ENCODE data around the gene LYRM1.

Gene LYRM1

GRCh38 chr16:20865420-20866131, 35.0 kb upstream of the LYRM1 start:
- H3K9me3 ChIP-seq (ENCODE audit: insufficient read depth, low read length), result no peaks in the 10 kb centered on the region
- no peak overlapping the region for H3K4me2 ChIP-seq (ENCODE audit: low read depth, low read length, poor library complexity, severe bottlenecking)
- TF ChIP-seq CTCF (IDR thresholded peaks at IDR 0.05; ENCODE audit: insufficient read depth, low read length, poor library complexity, severe bottlenecking), result no peak
- no peak for TF ChIP-seq EZH2phosphoT487 (conservative IDR thresholded peaks at IDR 0.05; ENCODE audit: low read length)
- H3K27me3 ChIP-seq (ENCODE audit: low read length), result no peaks in the 10 kb centered on the region
- H3K79me2 ChIP-seq (ENCODE audit: insufficient read depth, low read length), result no peaks in the 10 kb centered on the region; the same call in 1 of the 2 replicates
- no peaks in the 10 kb centered on the region for H3K36me3 ChIP-seq (ENCODE audit: low read length)
- no peaks in the 10 kb centered on the region for H4K20me1 ChIP-seq (ENCODE audit: low read depth, low read length)
- no peak overlapping the region for H2AFZ ChIP-seq (ENCODE audit: low read depth, low read length, severe bottlenecking)
- no peak overlapping the region for H3K4me3 ChIP-seq (ENCODE audit: insufficient read depth, low read length, poor library complexity, severe bottlenecking)
- no peaks in the 10 kb centered on the region for H3F3A ChIP-seq (ENCODE audit: insufficient read depth)
- no peak overlapping the region for H3K27ac ChIP-seq (ENCODE audit: low read depth, low read length)
- H3K9ac ChIP-seq (ENCODE audit: low read length), result no peak overlapping the region
- H3K9me2 ChIP-seq (replicated peaks; ENCODE audit: insufficient read depth, low read length), result no peaks in the 10 kb centered on the region

DNA sequence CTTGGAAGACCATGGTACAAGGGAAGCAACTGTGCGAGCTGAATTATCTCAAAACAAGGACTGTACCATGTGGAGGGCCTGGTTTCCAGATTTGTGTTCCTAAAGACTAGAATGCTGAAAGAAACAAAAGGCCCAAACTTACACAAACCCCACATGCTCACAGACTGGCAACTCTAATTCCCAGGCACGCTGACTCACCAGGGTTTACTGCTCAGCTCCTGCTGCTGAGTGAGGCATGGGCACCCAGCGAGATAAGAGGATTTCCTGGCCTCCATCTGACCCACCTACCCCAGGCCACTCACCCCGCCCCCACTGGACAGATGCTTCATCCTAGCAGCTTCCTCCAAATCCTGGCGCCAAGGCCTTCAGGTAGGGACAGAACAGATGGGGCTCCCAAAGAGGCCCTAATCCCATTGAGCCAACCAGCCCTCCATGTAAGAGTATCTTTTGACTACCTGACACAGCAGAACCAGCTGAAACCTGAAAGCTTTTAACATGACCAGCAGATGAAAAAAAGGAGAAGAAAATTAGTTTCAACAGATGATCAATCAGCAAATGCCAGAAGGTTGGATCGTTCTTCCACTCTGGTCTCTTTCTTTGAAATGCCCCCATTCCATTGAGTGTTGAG, 34.3 kb upstream of the LYRM1 start:
- no peak overlapping the region for H3K27ac ChIP-seq (ENCODE audit: low read depth, low read length)
- H3K79me2 ChIP-seq (ENCODE audit: insufficient read depth, low read length), result no peaks in the 10 kb centered on the region; the same call in 1 of the 2 replicates
- no peak overlapping the region for H3K4me3 ChIP-seq (ENCODE audit: insufficient read depth, low read length, poor library complexity, severe bottlenecking)
- H3K27me3 ChIP-seq (ENCODE audit: low read length), result no peaks in the 10 kb centered on the region
- TF ChIP-seq CTCF (IDR thresholded peaks at IDR 0.05; ENCODE audit: insufficient read depth, low read length, poor library complexity, severe bottlenecking), result no peak
- no peak for TF ChIP-seq EZH2phosphoT487 (conservative IDR thresholded peaks at IDR 0.05; ENCODE audit: low read length)
- no peak overlapping the region for H2AFZ ChIP-seq (ENCODE audit: low read depth, low read length, severe bottlenecking)
- no peaks in the 10 kb centered on the region for H3K36me3 ChIP-seq (ENCODE audit: low read length)
- H3K9me2 ChIP-seq (replicated peaks; ENCODE audit: insufficient read depth, low read length), result no peaks in the 10 kb centered on the region
- no peak overlapping the region for H3K4me2 ChIP-seq (ENCODE audit: low read depth, low read length, poor library complexity, severe bottlenecking)
- H3F3A ChIP-seq (ENCODE audit: insufficient read depth), result no peaks in the 10 kb centered on the region
- no peaks in the 10 kb centered on the region for H4K20me1 ChIP-seq (ENCODE audit: low read depth, low read length)
- H3K9ac ChIP-seq (ENCODE audit: low read length), result no peak overlapping the region
- no peaks in the 10 kb centered on the region for H3K9me3 ChIP-seq (ENCODE audit: insufficient read depth, low read length)

- Histone ChIP-seq H2AFZ (ENCODE audit: low read depth, low read length, severe bottlenecking) (no peak overlapping the region), H3K79me2 (ENCODE audit: insufficient read depth, low read length) (no peaks in the 10 kb centered on the region; the same call in 1 of the 2 replicates), H4K20me1 (ENCODE audit: low read depth, low read length) (no peaks in the 10 kb centered on the region), H3K9me2 (replicated peaks; ENCODE audit: insufficient read depth, low read length) (no peaks in the 10 kb centered on the region), H3K4me3 (ENCODE audit: insufficient read depth, low read length, poor library complexity, severe bottlenecking) (no peak overlapping the region), H3K9me3 (ENCODE audit: insufficient read depth, low read length) (no peaks in the 10 kb centered on the region), H3F3A (ENCODE audit: insufficient read depth) (no peaks in the 10 kb centered on the region), H3K4me2 (ENCODE audit: low read depth, low read length, poor library complexity, severe bottlenecking) (no peak overlapping the region), H3K36me3 (ENCODE audit: low read length) (no peaks in the 10 kb centered on the region), H3K9ac (ENCODE audit: low read length) (no peak overlapping the region), H3K27me3 (ENCODE audit: low read length) (no peaks in the 10 kb centered on the region), H3K27ac (ENCODE audit: low read depth, low read length) (no peak overlapping the region)
- TF ChIP-seq EZH2phosphoT487 (conservative IDR thresholded peaks at IDR 0.05; ENCODE audit: low read length) (no peak), CTCF (IDR thresholded peaks at IDR 0.05; ENCODE audit: insufficient read depth, low read length, poor library complexity, severe bottlenecking) (no peak)
These were observed 33.8 kb upstream of the LYRM1 start for GRCh38 chr16:20866801-20867200.
